HepG2 (cell line): Measurements from ENCODE around the gene WNT3A. TPM values are rescaled to one million over a fixed set of nuclear protein-coding genes. Genes with fewer than 3 reads are reported as not detected.

Experiments used
- ATAC-seq: fragments of 200-7000 bp; cut with Tn5 transposase; 3 replicates; pipeline ENCODE4 v1.9.1; 2020; ENCODE audit warnings: mild to moderate bottlenecking, moderate library complexity
- BruUV-seq: library from RNA; stranded (reverse); fragments of 400-500 nt; replicated peaks from 2 replicates; lab custom pipeline; 2021; lab: Mats Ljungman, UMichigan
- CTCF ChIA-PET: fragments of 300-600 bp; formaldehyde crosslinking; extraction: SDS; loops from one replicate; lab custom pipeline; 2021; ENCODE audit warnings: low total read pairs, inconsistent platforms, low intra/inter-chr PET ratio; lab: Yijun Ruan, JAX
- POLR2A ChIA-PET: fragments of 350-600 bp; sonication (Branson Sonifier 250); formaldehyde crosslinking; loops from one replicate; lab custom pipeline; 2020; ENCODE audit warnings: antibody characterized with exemption, inconsistent platforms; lab: Yijun Ruan, JAX
- DNase-seq: peaks from one replicate; pipeline ENCODE4 v3.0.0-alpha.2; 2015; ENCODE audit warnings: low spot score
- FAIRE-seq: peaks from 3 replicates; lab custom pipeline; 2011; peaks lifted over from hg19 to GRCh38; lab: Jason Lieb, UNC
- H2AFZ ChIP-seq: one replicate; pipeline ENCODE4 v1.6.1; 2011; ENCODE audit warnings: low read length, inconsistent platforms
- H3K27ac ChIP-seq: fragments of 300-600 bp; 3 replicates; pipeline ENCODE4 v1.8.0; 2011; ENCODE audit warnings: mixed run types, mild to moderate bottlenecking, mixed read lengths, low read length, inconsistent platforms; ENCODE audit not compliant: insufficient read depth; ENCODE audit errors: extremely low read length
- H3K27me3 ChIP-seq, 2 experiments: fragments of 200-600 bp in 1 of 2; 2 replicates in 1 of 2; 3 replicates in 1 of 2; pipeline versions ENCODE4 v1.6.0 to v1.8.0; 2011; ENCODE audit warnings: low read length in 2 of 2, mild to moderate bottlenecking in 2 of 2, moderate library complexity in 2 of 2, inconsistent platforms in 1 of 2; ENCODE audit not compliant: insufficient read depth in 2 of 2, control insufficient read depth in 1 of 2
- H3K36me3 ChIP-seq, 2 experiments: fragments of 200-600 bp in 1 of 2; replicated peaks in 1 of 2; 2 replicates in 1 of 2; 3 replicates in 1 of 2; pipeline versions ENCODE4 v1.5.1 to v1.8.0; 2011; ENCODE audit warnings: low read length in 2 of 2, inconsistent platforms in 1 of 2; ENCODE audit not compliant: insufficient read depth in 2 of 2, control insufficient read depth in 1 of 2
- H3K4me1 ChIP-seq: 2 replicates; pipeline ENCODE4 v1.5.1; 2012; ENCODE audit warnings: low read length, inconsistent platforms; ENCODE audit not compliant: insufficient read depth
- H3K4me2 ChIP-seq: 2 replicates; pipeline ENCODE4 v1.6.0; 2011; ENCODE audit warnings: low read depth, low read length, inconsistent platforms
- H3K4me3 ChIP-seq, 3 experiments: fragments of 200-600 bp in 1 of 3; sonication (generic), shearing (Covaris generic) in 1 of 3; replicated peaks in 1 of 3; 2 replicates each; pipeline ENCODE4 v1.5.1; 2011 to 2016; ENCODE audit warnings: low read length in 3 of 3, inconsistent platforms in 2 of 3, low read depth in 2 of 3, mild to moderate bottlenecking in 2 of 3, control low read depth in 1 of 3, mixed read lengths in 1 of 3; ENCODE audit not compliant: insufficient read depth in 1 of 3
- H3K79me2 ChIP-seq: one replicate; pipeline ENCODE4 v1.6.1; 2011; ENCODE audit warnings: low read length, inconsistent platforms; ENCODE audit not compliant: insufficient read depth
- H3K9ac ChIP-seq: 2 replicates; pipeline ENCODE4 v1.6.0; 2011; ENCODE audit warnings: mild to moderate bottlenecking, low read depth, low read length, inconsistent platforms; ENCODE audit not compliant: insufficient read depth
- H3K9me3 ChIP-seq: 2 replicates; pipeline ENCODE4 v1.5.1; 2012; ENCODE audit warnings: mild to moderate bottlenecking, low read length
- H4K20me1 ChIP-seq: 2 replicates; pipeline ENCODE4 v1.6.0; 2011; ENCODE audit warnings: inconsistent platforms, mild to moderate bottlenecking, low read length, moderate library complexity; ENCODE audit not compliant: insufficient read depth
- CTCF ChIP-seq: sonication (generic); formaldehyde crosslinking; IDR thresholded peaks from 2 replicates; pipeline ENCODE4 v1.5.0; 2020; ENCODE audit warnings: mild to moderate bottlenecking, missing genetic modification reagents, moderate library complexity
- DNMT1 ChIP-seq: sonication (generic); formaldehyde crosslinking; IDR thresholded peaks from 2 replicates; pipeline ENCODE4 v1.5.1; 2020; ENCODE audit warnings: mild to moderate bottlenecking, missing genetic modification reagents
- DRAP1 ChIP-seq: IDR thresholded peaks from 2 replicates; pipeline ENCODE4 v1.6.1; 2016; ENCODE audit warnings: missing genetic modification reagents, missing compliant biosample characterization
- FOXA1 ChIP-seq, 2 experiments: fragments of 450-650 bp in 1 of 2; sonication (generic) in 1 of 2; formaldehyde crosslinking in 1 of 2; IDR thresholded peaks; 2 replicates each; pipeline versions ENCODE4 v1.4.0 to v1.6.1; 2016 to 2020; ENCODE audit warnings: missing genetic modification reagents in 1 of 2
- GMEB1 ChIP-seq: sonication (generic); formaldehyde crosslinking; IDR thresholded peaks from 2 replicates; pipeline ENCODE4 v1.5.1; 2020; ENCODE audit warnings: missing genetic modification reagents, mild to moderate bottlenecking, borderline replicate concordance
- HNF1B ChIP-seq: sonication (generic); formaldehyde crosslinking; IDR thresholded peaks from 2 replicates; pipeline ENCODE4 v1.5.1; 2020; ENCODE audit warnings: mild to moderate bottlenecking, moderate library complexity, missing genetic modification reagents
- NAIF1 ChIP-seq: sonication (generic); formaldehyde crosslinking; IDR thresholded peaks from 2 replicates; pipeline ENCODE4 v1.5.0; 2020; ENCODE audit warnings: mild to moderate bottlenecking, missing genetic modification reagents, borderline replicate concordance
- SATB2 ChIP-seq: sonication (generic); formaldehyde crosslinking; IDR thresholded peaks from 2 replicates; pipeline ENCODE4 v1.5.0; 2020; ENCODE audit warnings: missing genetic modification reagents
- SMC3 ChIP-seq: IDR thresholded peaks from 2 replicates; pipeline ENCODE4 v1.6.1; 2011; ENCODE audit warnings: low read length, improper control_type of control experiment
- ZNF710 ChIP-seq: sonication (generic); formaldehyde crosslinking; IDR thresholded peaks from 2 replicates; pipeline ENCODE4 v1.5.0; 2020; ENCODE audit warnings: mild to moderate bottlenecking, missing genetic modification reagents, borderline replicate concordance
- ZNF773 ChIP-seq: sonication (generic); formaldehyde crosslinking; IDR thresholded peaks from 2 replicates; pipeline ENCODE4 v1.4.0; 2020; ENCODE audit warnings: missing genetic modification reagents, borderline replicate concordance
- ZNF776 ChIP-seq: sonication (generic); formaldehyde crosslinking; IDR thresholded peaks from 2 replicates; pipeline ENCODE4 v1.4.0; 2020; ENCODE audit warnings: mild to moderate bottlenecking, missing genetic modification reagents
- ZNF792 ChIP-seq: IDR thresholded peaks from 2 replicates; pipeline ENCODE4 v1.6.1; 2016
- WGBS: methylation state at CpG from one replicate; pipeline ENCODE4 v1.1.6; 2017; ENCODE audit warnings: low lambda C conversion rate; 5-methylcytosine and 5-hydroxymethylcytosine counted together
- in situ Hi-C: cut with HindIII; loops from 2 replicates; pipeline ENCODE4 v1.10.0; 2017; ENCODE audit warnings: low pct_unique_long_range_greater_than_20kb; ENCODE audit not compliant: extremely low pct_ligation_motif_present
- intact Hi-C: fragments of 100-400 bp; cut with micrococcal nuclease; formaldehyde crosslinking; loops from one replicate; pipeline ENCODE4 v1.10.0; 2022; ENCODE audit not compliant: unreplicated experiment
- polyA plus RNA-seq, 8 experiments: library from polyadenylated mRNA; depleted of rRNA in 3 of 8; stranded (reverse) in 7 of 8; unstranded in 1 of 8; fragments of >200 nt; fragmentation: Illumina TruSeq in 4 of 8; extraction: Trizol in 4 of 8; gene quantifications; 2 replicates each; pipeline versions ENCODE4 v1.2.1 to v1.2.3, GENCODE V29; 2011 to 2016; ENCODE audit warnings: low read depth in 4 of 8, missing spikeins in 1 of 8, mixed read lengths in 1 of 8; ENCODE audit not compliant: insufficient read depth in 1 of 8
- total RNA-seq, 5 experiments: library from RNA; depleted of rRNA; stranded (reverse); fragments of >200 nt; fragmentation: Illumina TruSeq; extraction: Trizol; gene quantifications; 2 replicates each; pipeline ENCODE4 v1.2.3, GENCODE V29; 2016; ENCODE audit warnings: low read depth in 1 of 5

The WNT3A gene
- total and polyA plus RNA-seq, 2 of the 13 experiments (the other 11 are each of a cell fraction or from before 2014, with no cell fraction given) = not detected

- TF ChIP-seq DNMT1 (CRISPR knock-in tag) = no peak
- no peak for TF ChIP-seq SATB2 (CRISPR knock-in tag)
- TF ChIP-seq, all 625 proteins: peak for 0
Measured at GRCh38 chr1:228003461-228004330, 3.1 kb upstream of the WNT3A start (continued).

- peak overlapping the region; percentile 4; the same call in 1 of the 2 replicates for H3K4me2 ChIP-seq
- intact Hi-C loops = no loop called here
- in situ Hi-C loops = loop anchor here (5.0 kb wide), 1 partner anchor 73 kb away; no protein-coding TSS in a partner anchor
- no peaks in the 10 kb centered on the region for H3K4me1 ChIP-seq
- ATAC-seq (peak; percentile 88), FAIRE-seq (no peak), DNase-seq (peak; percentile 33)
- 2% methylated on average over 7 of the region's 12 CpGs for WGBS
- H2AFZ ChIP-seq = no peak overlapping the region
- H3K36me3 ChIP-seq = no peaks in the 10 kb centered on the region
- H4K20me1 ChIP-seq = 0 out of 2 replicates have a peak, but pooled peaks cover 3% of the 10 kb centered on the region
- no TSS peak for BruUV-seq
- H3K4me3 ChIP-seq = no peak overlapping the region; a peak in 1 of 6 replicates
- peaks cover 13 to 59% of the 10 kb centered on the region in 2 experiments for H3K27me3 ChIP-seq
- H3K27ac ChIP-seq = no peak overlapping the region
- ChIA-PET POLR2A (no interaction called here), CTCF (no interaction called here)
- H3K79me2 ChIP-seq = no peaks in the 10 kb centered on the region
- H3K9me3 ChIP-seq = no peaks in the 10 kb centered on the region
- H3K9ac ChIP-seq = no peak overlapping the region
- TF ChIP-seq ZNF710 (CRISPR knock-in tag) (no peak), CTCF (CRISPR knock-in tag) (peak; percentile 72), ZNF776 (0 out of 2 replicates have a peak, but pooled peaks have one; percentile 37), NAIF1 (CRISPR knock-in tag) (no peak), ZNF773 (CRISPR knock-in tag) (no peak), SMC3 (peak; percentile 49), ZNF792 (CRISPR knock-in tag) (no peak), DRAP1 (CRISPR knock-in tag) (no peak), FOXA1 (IDR thresholded peaks at IDR 0.05) (no peak), FOXA1 (CRISPR knock-in tag; IDR thresholded peaks at IDR 0.05) (no peak), GMEB1 (no peak), HNF1B (CRISPR knock-in tag) (0 out of 2 replicates have a peak, but pooled peaks have one; percentile 15)
Measured at GRCh38 chr1:228004331-228004855, 2.4 kb upstream of the WNT3A start.
